ENCODE data around the gene FSIP2.

FSIP2 gene

DNA sequence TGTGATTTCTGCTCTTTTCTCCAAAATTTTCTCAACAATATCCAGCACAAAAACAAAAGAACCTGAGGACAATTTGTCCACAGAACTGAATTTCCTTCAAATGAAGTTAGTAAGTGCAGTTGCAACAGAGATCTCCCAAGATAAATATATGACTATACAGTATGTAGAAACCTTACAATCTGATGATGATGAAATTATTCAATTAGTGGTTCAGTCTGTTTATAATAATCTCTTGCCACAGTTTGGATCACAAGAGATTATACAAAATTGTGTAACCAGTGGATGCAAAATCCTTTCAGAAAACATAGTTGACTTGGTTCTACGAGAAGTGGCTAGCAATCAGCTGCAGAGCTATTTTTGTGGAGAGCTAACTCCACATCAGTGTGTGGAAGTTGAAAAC, 68.7 kb downstream of the FSIP2 start:
- Histone ChIP-seq H3K9me3 (ENCODE audit: control insufficient read depth, low read length) (no peaks in the 10 kb centered on the region), H3K4me3 (ENCODE audit: insufficient read depth, low read depth, low read length) (no peak overlapping the region), H3K4me1 (ENCODE audit: control insufficient read depth, insufficient read depth, low read length) (no peaks in the 10 kb centered on the region), H3K27ac (ENCODE audit: insufficient read depth, low read depth, low read length, poor library complexity, severe bottlenecking) (no peak overlapping the region), H3K27me3 (ENCODE audit: control insufficient read depth, insufficient read depth, low read length, poor library complexity, severe bottlenecking) (no peaks in the 10 kb centered on the region), H3K36me3 (ENCODE audit: control insufficient read depth, insufficient read depth, low read length) (no peaks in the 10 kb centered on the region)
- WGBS, 2 experiments, result 88 to 100% methylated on average over 1 of the region's 1 CpG

DNA sequence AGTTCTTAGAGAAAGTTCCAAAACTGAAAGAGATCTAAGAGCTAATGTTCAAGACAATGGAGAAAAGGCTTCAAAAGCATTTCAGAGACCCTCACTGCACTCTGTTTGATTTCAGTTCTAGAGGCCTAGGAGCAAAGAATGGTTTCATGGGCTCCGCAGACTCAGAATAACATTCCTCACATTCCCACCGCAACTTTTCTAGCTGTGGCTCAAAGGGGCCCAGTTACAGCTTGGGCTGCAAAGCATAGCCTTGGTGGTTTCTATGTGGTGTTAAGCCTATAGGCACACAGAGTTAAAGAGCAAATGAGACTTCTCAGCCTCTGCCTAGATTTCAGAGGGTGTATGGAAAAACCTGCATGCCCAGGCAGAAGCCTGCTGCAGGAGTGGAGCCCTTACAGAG, 73.0 kb downstream of the FSIP2 start:
- no peaks in the 10 kb centered on the region for H3K36me3 ChIP-seq (ENCODE audit: control insufficient read depth, insufficient read depth, low read length)
- no peak overlapping the region for H3K27ac ChIP-seq (ENCODE audit: insufficient read depth, low read depth, low read length, poor library complexity, severe bottlenecking)
- H3K27me3 ChIP-seq (ENCODE audit: control insufficient read depth, insufficient read depth, low read length, poor library complexity, severe bottlenecking), result no peaks in the 10 kb centered on the region
- WGBS, 2 experiments, result 95 to 100% methylated on average over 2 of the region's 2 CpGs
- H3K9me3 ChIP-seq (ENCODE audit: control insufficient read depth, low read length), result no peaks in the 10 kb centered on the region
- H3K4me1 ChIP-seq (ENCODE audit: control insufficient read depth, insufficient read depth, low read length), result no peaks in the 10 kb centered on the region
- no peak overlapping the region for H3K4me3 ChIP-seq (ENCODE audit: insufficient read depth, low read depth, low read length)

DNA sequence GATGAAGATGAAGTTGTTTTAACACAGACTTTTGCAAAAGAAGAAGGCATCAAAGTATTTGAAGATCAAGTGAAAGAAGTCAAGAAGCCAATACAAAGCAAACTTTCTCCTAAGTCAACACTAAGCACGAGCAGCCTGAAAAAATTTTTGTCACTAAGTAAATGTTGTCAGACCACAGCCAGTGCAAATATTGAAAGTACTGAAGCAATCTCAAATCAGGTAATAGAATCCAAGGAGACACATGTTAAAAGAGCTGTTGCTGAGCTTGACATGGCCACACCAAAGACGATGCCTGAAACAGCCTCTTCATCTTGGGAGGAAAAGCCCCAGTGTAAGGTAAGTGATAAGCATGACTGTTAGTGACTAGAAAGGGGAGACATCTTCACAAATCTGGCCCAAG, 75.1 kb downstream of the FSIP2 start:
- no peaks in the 10 kb centered on the region for H3K27me3 ChIP-seq (ENCODE audit: control insufficient read depth, insufficient read depth, low read length, poor library complexity, severe bottlenecking)
- H3K4me3 ChIP-seq (ENCODE audit: insufficient read depth, low read depth, low read length), result no peak overlapping the region
- H3K4me1 ChIP-seq (ENCODE audit: control insufficient read depth, insufficient read depth, low read length), result no peaks in the 10 kb centered on the region
- H3K36me3 ChIP-seq (ENCODE audit: control insufficient read depth, insufficient read depth, low read length), result no peaks in the 10 kb centered on the region
- H3K9me3 ChIP-seq (ENCODE audit: control insufficient read depth, low read length), result no peaks in the 10 kb centered on the region
- WGBS, 2 experiments, result 97 to 98% methylated on average over 2 of the region's 2 CpGs
- H3K27ac ChIP-seq (ENCODE audit: insufficient read depth, low read depth, low read length, poor library complexity, severe bottlenecking), result no peak overlapping the region

DNA sequence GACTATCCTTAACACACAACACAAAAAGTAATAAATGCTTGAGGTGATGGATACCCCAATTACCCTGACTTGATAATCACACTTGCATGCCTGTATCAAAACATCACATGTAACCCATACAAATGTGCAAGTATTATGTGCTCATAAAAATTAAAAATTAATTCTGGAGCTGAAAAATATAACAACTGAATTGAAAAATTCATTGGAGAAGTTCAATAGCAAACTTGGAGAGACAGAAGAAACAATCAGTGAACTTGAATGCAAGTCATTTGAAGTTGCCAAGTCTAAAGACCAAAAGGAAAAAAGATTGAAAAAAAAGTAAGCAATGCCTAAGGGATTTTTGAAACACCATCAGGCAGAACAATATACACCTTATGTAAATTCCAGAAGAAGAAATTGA, 79.4 kb downstream of the FSIP2 start:
- no peaks in the 10 kb centered on the region for H3K27me3 ChIP-seq (ENCODE audit: control insufficient read depth, insufficient read depth, low read length, poor library complexity, severe bottlenecking)
- H3K4me3 ChIP-seq (ENCODE audit: insufficient read depth, low read depth, low read length), result no peak overlapping the region
- H3K36me3 ChIP-seq (ENCODE audit: control insufficient read depth, insufficient read depth, low read length), result no peaks in the 10 kb centered on the region
- no peaks in the 10 kb centered on the region for H3K9me3 ChIP-seq (ENCODE audit: control insufficient read depth, low read length)
- no peak overlapping the region for H3K27ac ChIP-seq (ENCODE audit: insufficient read depth, low read depth, low read length, poor library complexity, severe bottlenecking)
- H3K4me1 ChIP-seq (ENCODE audit: control insufficient read depth, insufficient read depth, low read length), result no peaks in the 10 kb centered on the region

DNA sequence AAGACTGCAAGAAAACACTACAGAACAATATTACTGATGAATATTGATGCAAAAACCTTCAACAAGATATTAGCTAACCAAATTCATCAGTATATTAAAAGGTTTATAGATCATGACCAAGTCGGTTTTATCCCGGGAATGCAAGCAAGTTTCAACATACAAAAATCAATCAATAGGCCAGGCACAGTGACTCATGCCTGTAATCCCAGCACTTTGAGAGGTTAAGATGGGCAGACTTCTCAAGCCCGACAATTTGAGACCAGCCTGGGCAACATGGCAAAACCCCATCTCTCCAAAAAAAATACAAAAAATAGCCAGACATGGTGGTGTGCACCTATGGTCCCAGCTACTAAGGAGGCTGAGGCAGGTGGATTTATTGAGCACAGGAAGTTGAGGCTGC, 82.9 kb downstream of the FSIP2 start:
- 86% methylated on average over 3 of the region's 3 CpGs for WGBS, 2 experiments
- Histone ChIP-seq H3K4me1 (ENCODE audit: control insufficient read depth, insufficient read depth, low read length) (no peaks in the 10 kb centered on the region), H3K9me3 (ENCODE audit: control insufficient read depth, low read length) (no peaks in the 10 kb centered on the region), H3K4me3 (ENCODE audit: insufficient read depth, low read depth, low read length) (no peak overlapping the region), H3K27ac (ENCODE audit: insufficient read depth, low read depth, low read length, poor library complexity, severe bottlenecking) (no peak overlapping the region), H3K36me3 (ENCODE audit: control insufficient read depth, insufficient read depth, low read length) (no peaks in the 10 kb centered on the region), H3K27me3 (ENCODE audit: control insufficient read depth, insufficient read depth, low read length, poor library complexity, severe bottlenecking) (no peaks in the 10 kb centered on the region)

DNA sequence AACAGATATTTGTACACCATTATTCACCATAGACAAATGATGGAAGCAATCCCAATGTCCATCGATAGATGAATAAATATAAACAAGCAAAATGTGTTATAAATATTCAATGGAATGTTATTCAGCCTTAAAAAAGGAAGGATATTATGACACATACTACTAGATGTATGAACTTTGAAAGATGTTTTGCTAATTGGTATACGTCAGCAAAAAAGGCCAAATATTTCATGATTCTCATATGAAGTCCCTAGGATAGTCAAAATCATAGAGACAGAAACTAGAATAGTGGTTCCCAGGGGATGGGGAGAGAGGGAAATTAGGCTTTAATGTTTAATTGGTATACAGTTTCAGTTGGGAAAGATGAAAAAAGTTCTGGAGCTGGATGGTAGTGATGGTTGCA, 85.2 kb downstream of the FSIP2 start:
- Histone ChIP-seq H3K36me3 (ENCODE audit: control insufficient read depth, insufficient read depth, low read length) (no peaks in the 10 kb centered on the region), H3K27me3 (ENCODE audit: control insufficient read depth, insufficient read depth, low read length, poor library complexity, severe bottlenecking) (no peaks in the 10 kb centered on the region), H3K9me3 (ENCODE audit: control insufficient read depth, low read length) (no peaks in the 10 kb centered on the region), H3K4me1 (ENCODE audit: control insufficient read depth, insufficient read depth, low read length) (no peaks in the 10 kb centered on the region), H3K27ac (ENCODE audit: insufficient read depth, low read depth, low read length, poor library complexity, severe bottlenecking) (no peak overlapping the region), H3K4me3 (ENCODE audit: insufficient read depth, low read depth, low read length) (no peak overlapping the region)
- WGBS, 2 experiments, result 93 to 100% methylated on average over 1 of the region's 2 CpGs

DNA sequence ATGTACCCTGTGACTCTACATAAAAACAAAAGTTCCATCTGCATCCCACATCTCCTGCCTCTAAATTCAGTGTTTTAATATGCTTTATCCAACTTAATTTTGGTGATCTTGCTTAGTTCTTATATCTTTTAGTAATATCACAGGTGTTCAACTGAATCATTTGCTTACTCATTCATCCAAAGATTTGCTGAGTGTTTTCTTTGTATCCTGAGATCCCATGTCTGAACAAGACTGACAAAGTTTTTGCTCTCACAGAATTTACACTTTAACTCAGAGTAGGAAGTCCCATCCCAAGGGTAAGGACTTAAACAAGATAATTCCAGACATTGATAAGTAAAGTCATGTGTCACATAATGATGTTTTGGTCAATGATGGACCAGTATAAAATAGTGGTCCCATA, 87.0 kb downstream of the FSIP2 start:
- Histone ChIP-seq H3K4me3 (ENCODE audit: insufficient read depth, low read depth, low read length) (no peak overlapping the region), H3K27me3 (ENCODE audit: control insufficient read depth, insufficient read depth, low read length, poor library complexity, severe bottlenecking) (no peaks in the 10 kb centered on the region), H3K9me3 (ENCODE audit: control insufficient read depth, low read length) (no peaks in the 10 kb centered on the region), H3K27ac (ENCODE audit: insufficient read depth, low read depth, low read length, poor library complexity, severe bottlenecking) (no peak overlapping the region), H3K4me1 (ENCODE audit: control insufficient read depth, insufficient read depth, low read length) (no peaks in the 10 kb centered on the region), H3K36me3 (ENCODE audit: control insufficient read depth, insufficient read depth, low read length) (no peaks in the 10 kb centered on the region)

DNA sequence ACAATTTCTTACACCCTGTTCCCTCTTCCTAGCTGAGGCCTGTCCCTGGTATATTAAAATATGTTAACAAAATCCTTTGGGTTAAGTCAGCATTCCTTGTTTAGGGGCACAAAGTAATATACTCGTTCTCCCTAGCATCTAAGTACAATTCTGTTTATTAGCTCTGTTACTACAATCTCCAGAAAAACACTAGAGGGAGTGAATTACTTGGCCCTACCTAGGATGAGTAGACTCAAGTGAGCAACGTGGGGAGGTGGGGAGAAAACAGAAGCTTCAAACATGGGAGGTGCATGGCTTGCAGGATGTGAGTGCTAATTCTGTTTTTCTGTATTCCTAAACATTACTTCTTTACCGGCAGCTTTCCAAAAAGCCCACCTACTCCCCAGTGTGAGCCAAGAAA, 89.7 kb downstream of the FSIP2 start:
- H3K4me1 ChIP-seq (ENCODE audit: control insufficient read depth, insufficient read depth, low read length), result no peaks in the 10 kb centered on the region
- no peaks in the 10 kb centered on the region for H3K27me3 ChIP-seq (ENCODE audit: control insufficient read depth, insufficient read depth, low read length, poor library complexity, severe bottlenecking)
- no peak overlapping the region for H3K4me3 ChIP-seq (ENCODE audit: insufficient read depth, low read depth, low read length)
- no peaks in the 10 kb centered on the region for H3K36me3 ChIP-seq (ENCODE audit: control insufficient read depth, insufficient read depth, low read length)
- no peak overlapping the region for H3K27ac ChIP-seq (ENCODE audit: insufficient read depth, low read depth, low read length, poor library complexity, severe bottlenecking)
- WGBS, 2 experiments, result 83 to 100% methylated on average over 2 to 3 of the region's 3 CpGs
- H3K9me3 ChIP-seq (ENCODE audit: control insufficient read depth, low read length), result no peaks in the 10 kb centered on the region

DNA sequence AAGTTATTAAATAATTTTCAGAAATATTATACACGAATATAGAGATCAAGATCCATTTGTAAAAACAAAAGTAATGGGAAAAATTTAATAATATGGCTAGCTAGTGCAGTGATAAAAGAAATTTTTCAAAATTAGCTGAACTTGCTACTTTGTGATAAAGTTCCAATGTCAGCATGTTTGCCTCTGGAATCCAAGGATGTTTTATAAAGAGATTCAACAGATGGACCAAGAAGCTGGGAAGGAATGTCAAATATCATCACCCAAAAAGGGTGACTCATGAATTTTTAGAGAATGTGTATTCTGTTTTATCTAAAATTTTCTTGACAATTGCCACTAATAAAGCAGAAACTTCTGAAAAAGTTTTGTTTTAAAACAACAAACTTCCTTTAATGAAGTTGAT, 95.3 kb downstream of the FSIP2 start:
- WGBS, 2 experiments, result no CpG with 5 or more reads among the region's 1 CpG
- H3K27ac ChIP-seq (ENCODE audit: insufficient read depth, low read depth, low read length, poor library complexity, severe bottlenecking), result no peak overlapping the region
- no peaks in the 10 kb centered on the region for H3K4me1 ChIP-seq (ENCODE audit: control insufficient read depth, insufficient read depth, low read length)
- no peaks in the 10 kb centered on the region for H3K9me3 ChIP-seq (ENCODE audit: control insufficient read depth, low read length)
- H3K27me3 ChIP-seq (ENCODE audit: control insufficient read depth, insufficient read depth, low read length, poor library complexity, severe bottlenecking), result no peaks in the 10 kb centered on the region
- H3K36me3 ChIP-seq (ENCODE audit: control insufficient read depth, insufficient read depth, low read length), result no peaks in the 10 kb centered on the region
- H3K4me3 ChIP-seq (ENCODE audit: insufficient read depth, low read depth, low read length), result no peak overlapping the region

DNA sequence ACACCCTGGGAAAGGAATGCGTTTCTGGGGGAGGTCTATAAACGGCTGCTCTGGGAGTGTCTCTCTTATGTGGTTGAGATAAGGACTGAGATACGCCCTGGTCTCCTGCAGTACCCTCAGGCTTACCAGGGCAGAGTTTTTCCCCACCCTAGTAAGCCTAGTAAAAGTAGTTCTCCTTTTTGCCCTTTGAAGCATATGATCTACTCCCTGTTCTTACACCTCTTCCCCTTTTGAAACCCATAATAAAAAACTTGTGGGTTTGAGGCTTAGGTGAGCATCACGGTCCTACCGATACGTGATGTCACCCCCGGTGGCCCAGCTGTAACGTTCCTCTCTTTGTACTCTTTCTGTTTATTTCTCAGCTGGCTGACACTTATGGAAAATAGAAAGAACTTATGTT, 97.4 kb downstream of the FSIP2 start:
- H3K27ac ChIP-seq (ENCODE audit: insufficient read depth, low read depth, low read length, poor library complexity, severe bottlenecking), result no peak overlapping the region
- H3K9me3 ChIP-seq (ENCODE audit: control insufficient read depth, low read length), result no peaks in the 10 kb centered on the region
- no peaks in the 10 kb centered on the region for H3K36me3 ChIP-seq (ENCODE audit: control insufficient read depth, insufficient read depth, low read length)
- WGBS, 2 experiments, result 88 to 94% methylated on average over 6 to 8 of the region's 8 CpGs
- no peaks in the 10 kb centered on the region for H3K4me1 ChIP-seq (ENCODE audit: control insufficient read depth, insufficient read depth, low read length)
- no peak overlapping the region for H3K4me3 ChIP-seq (ENCODE audit: insufficient read depth, low read depth, low read length)
- no peaks in the 10 kb centered on the region for H3K27me3 ChIP-seq (ENCODE audit: control insufficient read depth, insufficient read depth, low read length, poor library complexity, severe bottlenecking)

DNA sequence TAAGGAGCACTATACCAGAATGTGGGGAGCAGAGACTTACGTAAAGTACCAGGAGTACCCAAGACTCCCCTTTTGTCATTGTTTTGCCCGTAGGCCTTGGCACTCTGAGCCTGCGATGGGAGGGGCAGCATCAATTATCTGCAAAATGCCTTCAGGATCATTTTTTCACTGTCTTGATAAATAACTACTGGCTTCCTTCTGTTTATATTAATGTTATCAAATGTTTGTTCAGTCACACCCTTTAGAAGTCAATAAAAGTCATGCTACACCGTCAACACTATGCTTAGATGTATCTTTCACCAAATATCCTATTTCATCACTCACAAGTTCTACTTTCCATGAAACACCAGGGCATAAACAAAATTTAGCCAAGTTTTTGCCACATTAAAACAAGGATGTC, 116.3 kb downstream of the FSIP2 start:
- Histone ChIP-seq H3K4me1 (ENCODE audit: control insufficient read depth, insufficient read depth, low read length) (no peaks in the 10 kb centered on the region), H3K27ac (ENCODE audit: insufficient read depth, low read depth, low read length, poor library complexity, severe bottlenecking) (no peak overlapping the region), H3K36me3 (ENCODE audit: control insufficient read depth, insufficient read depth, low read length) (no peaks in the 10 kb centered on the region), H3K4me3 (ENCODE audit: insufficient read depth, low read depth, low read length) (no peak overlapping the region), H3K27me3 (ENCODE audit: control insufficient read depth, insufficient read depth, low read length, poor library complexity, severe bottlenecking) (no peaks in the 10 kb centered on the region), H3K9me3 (ENCODE audit: control insufficient read depth, low read length) (no peaks in the 10 kb centered on the region)
- WGBS, 2 experiments, result 95 to 97% methylated on average over 4 of the region's 4 CpGs
